Neural cell (in vitro differentiated cells): Measurements from ENCODE around the gene LPP. TPM values are rescaled to one million over a fixed set of nuclear protein-coding genes. Genes with fewer than 3 reads are reported as not detected.

Experiments
- H2AFZ ChIP-seq: fragments of 200-600, 300-800 bp; sonication (generic), shearing (Covaris generic); 2 replicates; pipeline ENCODE4 v1.6.0; 2014; ENCODE audit warnings: low read depth, mild to moderate bottlenecking, antibody characterized with exemption, low read length, moderate library complexity
- H3F3A ChIP-seq: fragments of 200-600 bp; shearing (Covaris generic); 2 replicates; pipeline ENCODE4 v1.6.1; 2016; ENCODE audit warnings: mild to moderate bottlenecking, moderate library complexity, mixed read lengths, antibody characterized with exemption, low read length; ENCODE audit not compliant: insufficient read depth, poor library complexity, severe bottlenecking
- H3K27ac ChIP-seq: fragments of 200-600, 300-800 bp; sonication (generic), shearing (Covaris generic); 2 replicates; pipeline ENCODE4 v1.5.1; 2014; ENCODE audit warnings: mild to moderate bottlenecking, low read length, moderate library complexity
- H3K27me3 ChIP-seq: fragments of 300-800, 200-600 bp; sonication (generic), shearing (Covaris generic); 2 replicates; pipeline ENCODE4 v1.6.0; 2014; ENCODE audit warnings: mild to moderate bottlenecking, low read depth, low read length, moderate library complexity; ENCODE audit not compliant: insufficient read depth
- H3K36me3 ChIP-seq: fragments of 300-800, 200-600 bp; sonication (generic), shearing (Covaris generic); 2 replicates; pipeline ENCODE4 v1.5.1; 2014; ENCODE audit warnings: mild to moderate bottlenecking, antibody characterized with exemption, low read length, moderate library complexity; ENCODE audit not compliant: insufficient read depth
- H3K4me2 ChIP-seq: fragments of 300-800, 200-600 bp; sonication (generic), shearing (Covaris generic); 2 replicates; pipeline ENCODE4 v1.6.0; 2014; ENCODE audit warnings: mild to moderate bottlenecking, low read length
- H3K4me3 ChIP-seq: fragments of 300-800, 200-600 bp; sonication (generic), shearing (Covaris generic); 2 replicates; pipeline ENCODE4 v1.5.1; 2014; ENCODE audit warnings: mild to moderate bottlenecking, low read length, moderate library complexity
- H3K79me2 ChIP-seq: fragments of 200-600 bp; shearing (Covaris generic); replicated peaks from 2 replicates; pipeline ENCODE4 v1.6.0; 2014; ENCODE audit warnings: mild to moderate bottlenecking, low read length, moderate library complexity; ENCODE audit not compliant: insufficient read depth
- H3K9ac ChIP-seq: fragments of 300-800, 200-600 bp; sonication (generic), shearing (Covaris generic); 2 replicates; pipeline ENCODE4 v1.6.1; 2016; ENCODE audit warnings: mild to moderate bottlenecking, low read length, mixed read lengths
- H3K9me2 ChIP-seq: fragments of 200-600 bp; shearing (Covaris generic); 2 replicates; pipeline ENCODE4 v1.6.1; 2016; ENCODE audit warnings: mild to moderate bottlenecking, low read length, mixed read lengths; ENCODE audit not compliant: insufficient read depth
- H3K9me3 ChIP-seq: fragments of 200-600, 300-800 bp; sonication (generic), shearing (Covaris generic); 2 replicates; pipeline ENCODE4 v1.6.1; 2016; ENCODE audit warnings: mild to moderate bottlenecking, mixed run types, low read length, moderate library complexity, mixed read lengths
- H4K20me1 ChIP-seq: fragments of 200-600 bp; shearing (Covaris generic); 2 replicates; pipeline ENCODE4 v1.6.1; 2016; ENCODE audit warnings: mild to moderate bottlenecking, mixed run types; ENCODE audit not compliant: insufficient read depth
- CTCF ChIP-seq: fragments of 450-650 bp; IDR thresholded peaks from 2 replicates; pipeline ENCODE4 v1.5.1; 2014; ENCODE audit warnings: antibody characterized with exemption, mild to moderate bottlenecking, moderate library complexity; ENCODE audit not compliant: poor library complexity, severe bottlenecking
- EP300 ChIP-seq: fragments of 450-650 bp; conservative IDR thresholded peaks from 2 replicates; pipeline ENCODE4 v1.6.1; 2014; ENCODE audit warnings: antibody characterized with exemption, mild to moderate bottlenecking, moderate library complexity; ENCODE audit not compliant: poor library complexity, severe bottlenecking
- EZH2 ChIP-seq: fragments of 200-600, 300-800 bp; shearing (Covaris generic), sonication (generic); IDR thresholded peaks from 2 replicates; pipeline ENCODE4 v1.6.1; 2014; ENCODE audit warnings: antibody characterized with exemption, low read length, borderline replicate concordance, mild to moderate bottlenecking; ENCODE audit not compliant: insufficient read depth, poor library complexity, severe bottlenecking
- MXI1 ChIP-seq: fragments of 450-650 bp; conservative IDR thresholded peaks from 2 replicates; pipeline ENCODE4 v1.6.1; 2014; ENCODE audit warnings: antibody characterized with exemption, mild to moderate bottlenecking; ENCODE audit not compliant: poor library complexity, severe bottlenecking
- POLR2AphosphoS5 ChIP-seq: IDR thresholded peaks from 2 replicates; pipeline ENCODE4 v1.6.1; 2012
- RAD21 ChIP-seq: fragments of 450-650 bp; conservative IDR thresholded peaks from 2 replicates; pipeline ENCODE4 v1.6.1; 2014; ENCODE audit warnings: antibody characterized with exemption, mild to moderate bottlenecking, moderate library complexity
- REST ChIP-seq: IDR thresholded peaks from 2 replicates; pipeline ENCODE4 v1.6.1; 2012; ENCODE audit warnings: borderline replicate concordance
- SMC3 ChIP-seq: fragments of 450-650 bp; conservative IDR thresholded peaks from 2 replicates; pipeline ENCODE4 v1.6.1; 2014; ENCODE audit warnings: antibody characterized with exemption, mild to moderate bottlenecking, moderate library complexity; ENCODE audit not compliant: poor library complexity
- TAF1 ChIP-seq: IDR thresholded peaks from 2 replicates; pipeline ENCODE4 v1.6.1; 2012; ENCODE audit warnings: low read depth
- polyA plus RNA-seq: library from polyadenylated mRNA; depleted of rRNA; stranded (reverse); fragments of >200 nt; gene quantifications from 2 replicates; pipeline ENCODE4 v1.2.3, GENCODE V29; 2014

LPP gene
- polyA plus RNA-seq, 1 donor from 2014 or later = 3.0 TPM

GRCh38 chr3:188154809-188155574 is 1.0 kb downstream of the LPP start:
- peak overlapping the region; percentile 90 for H3K9ac ChIP-seq
- H4K20me1 ChIP-seq = no peaks in the 10 kb centered on the region
- H3K36me3 ChIP-seq = no peaks in the 10 kb centered on the region
- H3K79me2 ChIP-seq = peaks cover 11% of the 10 kb centered on the region
- H3F3A ChIP-seq = no peaks in the 10 kb centered on the region
- no peaks in the 10 kb centered on the region for H3K27me3 ChIP-seq
- H3K4me2 ChIP-seq = peak overlapping the region; percentile 52
- peak overlapping the region; percentile 24 for H2AFZ ChIP-seq
- H3K27ac ChIP-seq = peak overlapping the region; percentile 28
- H3K4me3 ChIP-seq = peak overlapping the region; percentile 88
- H3K9me3 ChIP-seq = no peaks in the 10 kb centered on the region
- H3K9me2 ChIP-seq = no peaks in the 10 kb centered on the region
- TF ChIP-seq POLR2AphosphoS5 = no peak
- TF ChIP-seq SMC3 = no peak
- TF ChIP-seq MXI1 = no peak
- TF ChIP-seq EZH2 = no peak
- TF ChIP-seq CTCF = no peak
- TF ChIP-seq TAF1 = no peak
- TF ChIP-seq EP300 = no peak
- no peak for TF ChIP-seq RAD21
- no peak for TF ChIP-seq REST

GRCh38 chr3:188156056-188156455 is 2.1 kb downstream of the LPP start:
- no peak overlapping the region for H3K9ac ChIP-seq
- H3K9me2 ChIP-seq = no peaks in the 10 kb centered on the region
- no peaks in the 10 kb centered on the region for H3K9me3 ChIP-seq
- H3K4me3 ChIP-seq = no peak overlapping the region
- no peaks in the 10 kb centered on the region for H4K20me1 ChIP-seq
- no peak overlapping the region for H3K27ac ChIP-seq
- no peak overlapping the region for H2AFZ ChIP-seq
- H3K27me3 ChIP-seq = no peaks in the 10 kb centered on the region
- peaks cover 11% of the 10 kb centered on the region for H3K79me2 ChIP-seq
- H3F3A ChIP-seq = no peaks in the 10 kb centered on the region
- no peaks in the 10 kb centered on the region for H3K36me3 ChIP-seq
- no peak overlapping the region for H3K4me2 ChIP-seq
- no peak for TF ChIP-seq EP300
- TF ChIP-seq REST = no peak
- no peak for TF ChIP-seq SMC3
- no peak for TF ChIP-seq RAD21
- TF ChIP-seq TAF1 = no peak
- no peak for TF ChIP-seq POLR2AphosphoS5
- no peak for TF ChIP-seq CTCF
- TF ChIP-seq MXI1 = no peak
